GM13977 (cell line): ENCODE measurements around the gene POFUT1.

Experiments
- DNase-seq: peaks from one replicate; pipeline ENCODE4 v3.0.0; 2012; ENCODE audit warnings: low spot score
- CTCF ChIP-seq: IDR thresholded peaks from 2 replicates; pipeline ENCODE4 v1.5.1; 2012; ENCODE audit warnings: mild to moderate bottlenecking, control low read depth; ENCODE audit not compliant: insufficient read depth; ENCODE audit errors: extremely low read depth, missing control alignments
- in situ Hi-C: fragments of 300-500 bp; cut with MboI; formaldehyde crosslinking; loops from one replicate; pipeline ENCODE4 v1.12.0; 2022; ENCODE audit warnings: low sequenced_read_pairs, low pct_unique_long_range_greater_than_20kb, mixed read lengths, inconsistent platforms; ENCODE audit not compliant: unreplicated experiment

Gene POFUT1

GRCh38 chr20:32201977-32202363, 5.7 kb upstream of the POFUT1 start:
- in situ Hi-C loops, result no loop called here
- no peak for DNase-seq

DNA sequence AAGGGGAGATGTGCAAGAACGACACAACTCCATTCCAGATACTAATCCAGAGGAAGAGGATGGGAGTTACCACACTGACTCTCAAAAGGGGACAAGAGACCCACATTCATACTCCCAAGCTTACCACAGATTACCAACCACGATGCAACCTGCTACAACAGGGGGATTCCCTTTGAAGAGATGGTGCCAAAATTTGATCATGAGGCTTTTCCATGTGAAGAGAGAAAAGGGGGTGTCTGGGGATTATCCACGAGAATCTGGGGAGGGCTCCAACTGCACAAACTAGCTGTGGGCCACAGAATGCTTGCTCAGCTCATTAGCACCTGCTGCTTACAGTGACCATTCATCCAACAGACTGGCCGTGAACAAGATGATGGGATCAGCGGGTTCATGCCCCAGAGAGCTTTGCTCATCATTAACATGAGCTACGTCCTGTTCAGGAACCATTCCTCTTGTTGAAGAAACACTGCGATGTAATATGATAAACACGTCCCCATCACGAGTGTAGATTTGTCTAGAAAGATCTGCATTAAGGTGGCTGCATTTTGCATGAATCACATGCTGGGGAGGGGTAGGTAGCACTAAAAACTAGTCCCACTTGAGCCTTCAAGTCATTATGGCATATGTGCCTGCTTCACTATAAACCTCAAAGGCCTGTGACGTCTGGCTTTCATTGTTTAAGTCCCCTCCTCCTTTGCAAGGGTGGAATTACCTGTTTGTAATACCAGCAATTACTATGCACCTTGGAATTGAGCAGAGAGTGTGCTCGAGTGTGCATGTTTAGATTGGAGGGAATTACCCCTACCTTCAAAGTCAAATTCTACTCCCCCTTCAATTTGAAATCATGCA, 4.1 kb upstream of the POFUT1 start:
- no peak for TF ChIP-seq CTCF
- in situ Hi-C loops, result no loop called here
- no peak for DNase-seq

More at GRCh38 chr20:32201977-32202363, 5.7 kb upstream of the POFUT1 start:
- TF ChIP-seq CTCF, result no peak

GRCh38 chr20:32204205-32205109, 3.2 kb upstream of the POFUT1 start:
- in situ Hi-C loops, result no loop called here

GRCh38 chr20:32205110-32205842, 2.4 kb upstream of the POFUT1 start:
- in situ Hi-C loops, result no loop called here
- no peak for TF ChIP-seq CTCF
- peak; percentile 64 for DNase-seq

More at GRCh38 chr20:32204205-32205109, 3.2 kb upstream of the POFUT1 start:
- peak; percentile 52 for DNase-seq
- TF ChIP-seq CTCF, result no peak

GRCh38 chr20:32205843-32206759, 1.6 kb upstream of the POFUT1 start:
- in situ Hi-C loops, result no loop called here
- no peak for DNase-seq
- no peak for TF ChIP-seq CTCF
